GM12878 (cell line): ENCODE measurements around the gene GNRHR. TPM values are rescaled to one million over a fixed set of nuclear protein-coding genes. Genes with fewer than 3 reads are reported as not detected.
A peak's percentile ranks its signal among the peaks of the same experiment; 100 is the strongest.

Experiments used
- ATAC-seq: fragments of 200-7000 bp; cut with Tn5 transposase; 3 replicates; pipeline ENCODE4 v1.9.1; 2020; ENCODE audit warnings: mild to moderate bottlenecking, moderate library complexity
- BruUV-seq: library from RNA; stranded (reverse); fragments of 400-500 nt; replicated peaks from 2 replicates; lab custom pipeline; 2021; lab: Mats Ljungman, UMichigan
- CTCF ChIA-PET: fragments of 300-600 bp; sonication (Branson Sonifier 250); formaldehyde crosslinking; extraction: SDS; loops from one replicate; lab custom pipeline; 2021; ENCODE audit warnings: inconsistent platforms; lab: Yijun Ruan, JAX
- POLR2A ChIA-PET: fragments of 350-600 bp; formaldehyde crosslinking; extraction: SDS; loops from one replicate; lab custom pipeline; 2021; ENCODE audit warnings: inconsistent platforms; lab: Charles Lee
- RAD21 ChIA-PET: fragments of 300-600 bp; sonication (Branson Sonifier 250); formaldehyde crosslinking; loops from one replicate; lab custom pipeline; 2023; ENCODE audit warnings: antibody characterized with exemption; ENCODE audit not compliant: unreplicated experiment; lab: Charles Lee
- SMC1A ChIA-PET: fragments of 300-600 bp; sonication (Branson Sonifier 250); formaldehyde crosslinking; loops from one replicate; lab custom pipeline; 2023; ENCODE audit not compliant: unreplicated experiment, uncharacterized antibody; lab: Charles Lee
- DNase-seq: peaks from one replicate; pipeline ENCODE4 v3.0.0-alpha.2; 2011; ENCODE audit warnings: low read depth, low spot score
- FAIRE-seq: peaks from 3 replicates; lab custom pipeline; 2011; peaks lifted over from hg19 to GRCh38; lab: Jason Lieb, UNC
- H2AFZ ChIP-seq: 2 replicates; pipeline ENCODE4 v1.6.0; 2011; ENCODE audit warnings: low read depth, low read length, control low read depth; ENCODE audit not compliant: control insufficient read depth
- H3K27ac ChIP-seq: 2 replicates; pipeline ENCODE4 v1.5.1; 2011; ENCODE audit warnings: control low read depth; ENCODE audit not compliant: control insufficient read depth, insufficient read depth
- H3K27me3 ChIP-seq, 2 experiments: replicated peaks in 1 of 2; 2 replicates each; pipeline versions ENCODE4 v1.6.0 to v1.6.1; 2011; ENCODE audit warnings: low read length in 1 of 2; ENCODE audit not compliant: control insufficient read depth in 2 of 2, insufficient read depth in 2 of 2
- H3K36me3 ChIP-seq, 2 experiments: 2 replicates each; pipeline ENCODE4 v1.5.1; 2011; ENCODE audit warnings: low read length in 1 of 2; ENCODE audit not compliant: control insufficient read depth in 2 of 2, insufficient read depth in 2 of 2
- H3K4me1 ChIP-seq: 2 replicates; pipeline ENCODE4 v1.6.1; 2011; ENCODE audit warnings: mild to moderate bottlenecking, low read length, moderate library complexity, mixed read lengths; ENCODE audit not compliant: control insufficient read depth, insufficient read depth
- H3K4me2 ChIP-seq: 2 replicates; pipeline ENCODE4 v1.6.0; 2011; ENCODE audit warnings: control low read depth; ENCODE audit not compliant: control insufficient read depth, insufficient read depth
- H3K4me3 ChIP-seq: fragments of 200-600 bp; sonication (generic); 2 replicates; pipeline ENCODE4 v1.5.1; 2016
- H3K79me2 ChIP-seq: 2 replicates; pipeline ENCODE4 v1.6.0; 2011; ENCODE audit warnings: low read length; ENCODE audit not compliant: control insufficient read depth, insufficient read depth
- H3K9ac ChIP-seq: 2 replicates; pipeline ENCODE4 v1.8.0; 2011; ENCODE audit warnings: low read length, control low read depth, mixed read lengths; ENCODE audit not compliant: control insufficient read depth, insufficient read depth
- H3K9me3 ChIP-seq: replicated peaks from 3 replicates; pipeline ENCODE4 v1.5.1; 2011; ENCODE audit warnings: mild to moderate bottlenecking, low read length; ENCODE audit not compliant: control insufficient read depth, insufficient read depth
- H4K20me1 ChIP-seq: 2 replicates; pipeline ENCODE4 v1.6.0; 2011; ENCODE audit not compliant: control insufficient read depth, insufficient read depth
- HDAC6 ChIP-seq: fragments of 200-600 bp; sonication (generic); IDR thresholded peaks from one replicate; pipeline ENCODE4 v1.8.0; 2017; ENCODE audit warnings: antibody characterized with exemption; ENCODE audit not compliant: unreplicated experiment
- PAX8 ChIP-seq: fragments of 450-650 bp; IDR thresholded peaks from 2 replicates; pipeline ENCODE4 v1.6.1; 2017; ENCODE audit warnings: mild to moderate bottlenecking, moderate library complexity
- SUZ12 ChIP-seq: fragments of 200-600 bp; sonication (generic); IDR thresholded peaks from one replicate; pipeline ENCODE4 v1.6.1; 2018; ENCODE audit warnings: antibody characterized with exemption, mild to moderate bottlenecking; ENCODE audit not compliant: unreplicated experiment
- in situ Hi-C: fragments of 300-500 bp; cut with MboI; formaldehyde crosslinking; loops from 9 replicates; pipeline ENCODE4 v1.14.3; 2018; ENCODE audit warnings: mixed read lengths
- intact Hi-C: fragments of 100-400 bp; cut with micrococcal nuclease; formaldehyde crosslinking; loops from one replicate; pipeline ENCODE4 v1.14.2; 2022; ENCODE audit not compliant: unreplicated experiment
- polyA plus RNA-seq, 11 experiments: library from polyadenylated mRNA; depleted of rRNA in 4 of 11; unstranded in 6 of 11; stranded (reverse) in 5 of 11; fragments of >200 nt; fragmentation: Nextera tagmentation in 4 of 11; fragmentation: Illumina TruSeq in 1 of 11; extraction: Ambion mirVana in 4 of 11; extraction: Trizol in 1 of 11; gene quantifications; 1 replicate in 1 of 11; 2 replicates in 10 of 11; pipeline versions ENCODE4 v1.2.1 to v1.2.3, GENCODE V29; 2011 to 2016; ENCODE audit warnings: inconsistent platforms in 2 of 11, missing spikeins in 2 of 11, low read depth in 1 of 11
- small RNA-seq: library from RNA; depleted of rRNA; stranded (forward); fragments of <200 nt; gene quantifications from one replicate; pipeline ENCODE3, GENCODE V24; 2014
- total RNA-seq, 4 experiments: library from RNA; depleted of rRNA in 3 of 4; stranded (reverse); fragments of >200 nt in 3 of 4; fragmentation: Illumina TruSeq in 1 of 4; extraction: Trizol in 1 of 4; gene quantifications; 2 replicates each; pipeline versions ENCODE4 v1.2.1 to v1.2.3, GENCODE V29; 2013 to 2021

GNRHR gene
- total and polyA plus RNA-seq, 10 of the 15 experiments (the other 5 are each of a cell fraction or from before 2014, with no cell fraction given) = 0.02 to 0.12 (median 0.08) TPM; not detected in 7

- Histone ChIP-seq H3K79me2 (peaks cover 6% of the 10 kb centered on the region), H2AFZ (no peak overlapping the region), H3K36me3 (peaks cover 2 to 17% of the 10 kb centered on the region in 2 experiments; a peak in 2 of 4 replicates), H3K9me3 (no peaks in the 10 kb centered on the region; the same call in 1 of the 3 replicates), H3K27ac (no peak overlapping the region), H3K4me1 (no peaks in the 10 kb centered on the region), H4K20me1 (no peaks in the 10 kb centered on the region), H3K27me3 (no peaks in the 10 kb centered on the region), H3K4me2 (no peak overlapping the region), H3K9ac (no peak overlapping the region), H3K4me3 (no peak overlapping the region)
- BruUV-seq = no TSS peak
- FAIRE-seq = no peak
- ATAC-seq = peak; percentile 37
- intact Hi-C loops (no loop called here), in situ Hi-C loops (no loop called here)
- TF ChIP-seq PAX8 = no peak
- no peak for TF ChIP-seq SUZ12
- TF ChIP-seq HDAC6 = no peak
- no peak for DNase-seq
- ChIA-PET RAD21 (interaction anchor here (0.7 kb wide), 1 partner anchor 9 kb away, joined by 3 read pairs; no protein-coding TSS in a partner anchor), POLR2A (no interaction called here), SMC1A (interaction anchor here (1.2 to 1.9 kb wide), 2 partner anchors 9 to 14 kb away, joined by 3 to 7 read pairs; partner anchors contain the start of gene UBA6), CTCF (interaction anchor here (0.9 to 1.9 kb wide), 3 partner anchors 9 to 55 kb away, joined by 4 to 5 read pairs (median 4); no protein-coding TSS in a partner anchor)
Observed at GRCh38 chr4:67691328-67691727, 62.9 kb downstream of the GNRHR start.

Small RNA genes lying within 50 kb of the gene (small RNA-seq; reads per million reads assigned to genes)
- gene RF00091 = not detected

Other genes starting within 250 kb of the GNRHR start
- 16.8 and 21.8 TPM in 2 replicates for gene CENPC, start 208.9 kb downstream of the GNRHR start, total RNA-seq (2014; rRNA removed)
- 34.9 and 38.1 TPM in 2 replicates for gene CENPC, start 208.9 kb downstream of the GNRHR start, total RNA-seq (2014; rRNA removed; fragmentation: Illumina TruSeq; extraction: Trizol)
- gene CENPC, start 208.9 kb downstream of the GNRHR start, total RNA-seq (2021) = 18.9 and 20.8 TPM in 2 replicates
- 19.9 and 35.3 TPM in 2 replicates for gene CENPC, start 208.9 kb downstream of the GNRHR start, polyA plus RNA-seq (2011; rRNA removed)
- 28.2 and 31.8 TPM in 2 replicates for gene CENPC, start 208.9 kb downstream of the GNRHR start, polyA plus RNA-seq (2014; fragmentation: Illumina TruSeq; extraction: Trizol)
- gene CENPC, start 208.9 kb downstream of the GNRHR start, polyA plus RNA-seq (2014; fragmentation: Nextera tagmentation; extraction: Ambion mirVana) = 10 to 100 TPM; 13.1 to 15.2 TPM
- gene CENPC, start 208.9 kb downstream of the GNRHR start, polyA plus RNA-seq (2014; rRNA removed) = 13.1 and 17.6 TPM in 2 replicates
- 10 to 100 TPM; 26.1 to 26.2 TPM for gene CENPC, start 208.9 kb downstream of the GNRHR start, polyA plus RNA-seq (2016; fragmentation: Nextera tagmentation; extraction: Ambion mirVana)
- 8.7 and 12.1 TPM in 2 replicates for gene STAP1, start 195.7 kb downstream of the GNRHR start, total RNA-seq (2014; rRNA removed)
- 16.1 and 18.3 TPM in 2 replicates for gene STAP1, start 195.7 kb downstream of the GNRHR start, total RNA-seq (2014; rRNA removed; fragmentation: Illumina TruSeq; extraction: Trizol)
- gene STAP1, start 195.7 kb downstream of the GNRHR start, total RNA-seq (2021) = 8.1 and 10.2 TPM in 2 replicates
- gene STAP1, start 195.7 kb downstream of the GNRHR start, polyA plus RNA-seq (2011; rRNA removed) = 8.6 and 13.6 TPM in 2 replicates
- gene STAP1, start 195.7 kb downstream of the GNRHR start, polyA plus RNA-seq (2014; fragmentation: Illumina TruSeq; extraction: Trizol) = 14.8 and 22.7 TPM in 2 replicates
- 10 to 100 TPM; 16.3 to 19.4 TPM for gene STAP1, start 195.7 kb downstream of the GNRHR start, polyA plus RNA-seq (2014; fragmentation: Nextera tagmentation; extraction: Ambion mirVana)
- gene STAP1, start 195.7 kb downstream of the GNRHR start, polyA plus RNA-seq (2014; rRNA removed) = 7.2 and 8.7 TPM in 2 replicates
- gene STAP1, start 195.7 kb downstream of the GNRHR start, polyA plus RNA-seq (2016; fragmentation: Nextera tagmentation; extraction: Ambion mirVana) = 1 to 10 TPM; 4.6 to 5.2 TPM
- 25.9 and 38.2 TPM in 2 replicates for gene UBA6, start 53.2 kb downstream of the GNRHR start, total RNA-seq (2014; rRNA removed)
- 55.8 and 56.6 TPM in 2 replicates for gene UBA6, start 53.2 kb downstream of the GNRHR start, total RNA-seq (2014; rRNA removed; fragmentation: Illumina TruSeq; extraction: Trizol)
- 66.3 and 68.5 TPM in 2 replicates for gene UBA6, start 53.2 kb downstream of the GNRHR start, total RNA-seq (2021)
- 70.6 and 106 TPM in 2 replicates for gene UBA6, start 53.2 kb downstream of the GNRHR start, polyA plus RNA-seq (2011; rRNA removed)
- 35.1 and 57.6 TPM in 2 replicates for gene UBA6, start 53.2 kb downstream of the GNRHR start, polyA plus RNA-seq (2014; fragmentation: Illumina TruSeq; extraction: Trizol)
- gene UBA6, start 53.2 kb downstream of the GNRHR start, polyA plus RNA-seq (2014; fragmentation: Nextera tagmentation; extraction: Ambion mirVana) = 10 to 100 TPM in 1 of 2 experiments, 1 to 10 TPM in 1; 7.9 to 15.3 TPM
- 19.8 and 25.8 TPM in 2 replicates for gene UBA6, start 53.2 kb downstream of the GNRHR start, polyA plus RNA-seq (2014; rRNA removed)
- 10 to 100 TPM; 34.4 to 36.4 TPM for gene UBA6, start 53.2 kb downstream of the GNRHR start, polyA plus RNA-seq (2016; fragmentation: Nextera tagmentation; extraction: Ambion mirVana)
- not detected in 2 replicates for gene TMPRSS11D, start 129.6 kb upstream of the GNRHR start, total RNA-seq (2014; rRNA removed)
- gene TMPRSS11D, start 129.6 kb upstream of the GNRHR start, total RNA-seq (2014; rRNA removed; fragmentation: Illumina TruSeq; extraction: Trizol) = not detected in 2 replicates
- not detected in 2 replicates for gene TMPRSS11D, start 129.6 kb upstream of the GNRHR start, total RNA-seq (2021)
- gene TMPRSS11D, start 129.6 kb upstream of the GNRHR start, polyA plus RNA-seq (2011; rRNA removed) = not detected in 2 replicates
- not detected in 2 replicates for gene TMPRSS11D, start 129.6 kb upstream of the GNRHR start, polyA plus RNA-seq (2014; fragmentation: Illumina TruSeq; extraction: Trizol)
- not detected for gene TMPRSS11D, start 129.6 kb upstream of the GNRHR start, polyA plus RNA-seq (2014; fragmentation: Nextera tagmentation; extraction: Ambion mirVana)
- not detected in 2 replicates for gene TMPRSS11D, start 129.6 kb upstream of the GNRHR start, polyA plus RNA-seq (2014; rRNA removed)
- gene TMPRSS11D, start 129.6 kb upstream of the GNRHR start, polyA plus RNA-seq (2016; fragmentation: Nextera tagmentation; extraction: Ambion mirVana) = not detected
- not detected in 2 replicates for gene TMPRSS11A, start 209.1 kb upstream of the GNRHR start, total RNA-seq (2014; rRNA removed)
- gene TMPRSS11A, start 209.1 kb upstream of the GNRHR start, total RNA-seq (2014; rRNA removed; fragmentation: Illumina TruSeq; extraction: Trizol) = not detected in 2 replicates
- not detected in 2 replicates for gene TMPRSS11A, start 209.1 kb upstream of the GNRHR start, total RNA-seq (2021)
- gene TMPRSS11A, start 209.1 kb upstream of the GNRHR start, polyA plus RNA-seq (2011; rRNA removed) = not detected in 2 replicates
- gene TMPRSS11A, start 209.1 kb upstream of the GNRHR start, polyA plus RNA-seq (2014; fragmentation: Illumina TruSeq; extraction: Trizol) = not detected in 2 replicates
- gene TMPRSS11A, start 209.1 kb upstream of the GNRHR start, polyA plus RNA-seq (2014; fragmentation: Nextera tagmentation; extraction: Ambion mirVana) = under 1 TPM in 1 of 2 experiments, not detected in 1; 0.02 TPM
- gene TMPRSS11A, start 209.1 kb upstream of the GNRHR start, polyA plus RNA-seq (2014; rRNA removed) = not detected in 2 replicates
- gene TMPRSS11A, start 209.1 kb upstream of the GNRHR start, polyA plus RNA-seq (2016; fragmentation: Nextera tagmentation; extraction: Ambion mirVana) = not detected